Measurements from ENCODE around the gene DEK. TPM values are rescaled to one million over a fixed set of nuclear protein-coding genes. Genes with fewer than 3 reads are reported as not detected.

DEK gene
- total RNA-seq, 1 donor from 2014 or later: 39.9 TPM

GRCh38 chr6:18242062-18242851, 22.1 kb downstream of the DEK start:
- H3K79me2 ChIP-seq (ENCODE audit: insufficient read depth, low read length): peaks cover 56% of the 10 kb centered on the region
- peak overlapping the region; percentile 61 for H3K27ac ChIP-seq (ENCODE audit: low read depth, low read length)
- no peak for FAIRE-seq
- H2AFZ ChIP-seq (ENCODE audit: low read depth, low read length): no peak overlapping the region
- H4K20me1 ChIP-seq (ENCODE audit: insufficient read depth, low read length): no peaks in the 10 kb centered on the region
- H3K9ac ChIP-seq (ENCODE audit: low read length): peak overlapping the region; percentile 22
- Mint-ChIP-seq H3K4me3 (ENCODE audit: unreplicated experiment) (no peak overlapping the region), H3K4me1 (ENCODE audit: low read depth, unreplicated experiment) (peaks cover 14% of the 10 kb centered on the region), H3K36me3 (ENCODE audit: low read depth, unreplicated experiment) (peaks cover 15% of the 10 kb centered on the region), H3K27me3 (ENCODE audit: low read depth, unreplicated experiment) (no peaks in the 10 kb centered on the region), H3K9me3 (ENCODE audit: unreplicated experiment) (no peaks in the 10 kb centered on the region), H3K27ac (ENCODE audit: unreplicated experiment) (peak overlapping the region; percentile 96)
- H3K4me2 ChIP-seq (ENCODE audit: low read length): no peak overlapping the region
- peaks cover 10% of the 10 kb centered on the region for H3K4me1 ChIP-seq (ENCODE audit: insufficient read depth, low read length)
- H3K9me3 ChIP-seq (ENCODE audit: insufficient read depth, low read depth, low read length): no peaks in the 10 kb centered on the region
- H3K27me3 ChIP-seq (ENCODE audit: insufficient read depth, low read length): no peaks in the 10 kb centered on the region
- H3K36me3 ChIP-seq (ENCODE audit: insufficient read depth, low read length): peaks cover 4% of the 10 kb centered on the region
- TF ChIP-seq, protein P1, sequence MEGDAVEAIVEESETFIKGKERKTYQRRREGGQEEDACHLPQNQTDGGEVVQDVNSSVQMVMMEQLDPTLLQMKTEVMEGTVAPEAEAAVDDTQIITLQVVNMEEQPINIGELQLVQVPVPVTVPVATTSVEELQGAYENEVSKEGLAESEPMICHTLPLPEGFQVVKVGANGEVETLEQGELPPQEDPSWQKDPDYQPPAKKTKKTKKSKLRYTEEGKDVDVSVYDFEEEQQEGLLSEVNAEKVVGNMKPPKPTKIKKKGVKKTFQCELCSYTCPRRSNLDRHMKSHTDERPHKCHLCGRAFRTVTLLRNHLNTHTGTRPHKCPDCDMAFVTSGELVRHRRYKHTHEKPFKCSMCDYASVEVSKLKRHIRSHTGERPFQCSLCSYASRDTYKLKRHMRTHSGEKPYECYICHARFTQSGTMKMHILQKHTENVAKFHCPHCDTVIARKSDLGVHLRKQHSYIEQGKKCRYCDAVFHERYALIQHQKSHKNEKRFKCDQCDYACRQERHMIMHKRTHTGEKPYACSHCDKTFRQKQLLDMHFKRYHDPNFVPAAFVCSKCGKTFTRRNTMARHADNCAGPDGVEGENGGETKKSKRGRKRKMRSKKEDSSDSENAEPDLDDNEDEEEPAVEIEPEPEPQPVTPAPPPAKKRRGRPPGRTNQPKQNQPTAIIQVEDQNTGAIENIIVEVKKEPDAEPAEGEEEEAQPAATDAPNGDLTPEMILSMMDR (IDR thresholded peaks at IDR 0.05; ENCODE audit: insufficient read depth, low read depth, low read length): no peak
- TF ChIP-seq EZH2 (IDR thresholded peaks at IDR 0.05; ENCODE audit: insufficient read depth, low read length): no peak
- DNase-seq (ENCODE audit: low read depth): peak; percentile 71
- H3K4me3 ChIP-seq (ENCODE audit: insufficient read depth, low read depth, low read length): no peak overlapping the region

DNA sequence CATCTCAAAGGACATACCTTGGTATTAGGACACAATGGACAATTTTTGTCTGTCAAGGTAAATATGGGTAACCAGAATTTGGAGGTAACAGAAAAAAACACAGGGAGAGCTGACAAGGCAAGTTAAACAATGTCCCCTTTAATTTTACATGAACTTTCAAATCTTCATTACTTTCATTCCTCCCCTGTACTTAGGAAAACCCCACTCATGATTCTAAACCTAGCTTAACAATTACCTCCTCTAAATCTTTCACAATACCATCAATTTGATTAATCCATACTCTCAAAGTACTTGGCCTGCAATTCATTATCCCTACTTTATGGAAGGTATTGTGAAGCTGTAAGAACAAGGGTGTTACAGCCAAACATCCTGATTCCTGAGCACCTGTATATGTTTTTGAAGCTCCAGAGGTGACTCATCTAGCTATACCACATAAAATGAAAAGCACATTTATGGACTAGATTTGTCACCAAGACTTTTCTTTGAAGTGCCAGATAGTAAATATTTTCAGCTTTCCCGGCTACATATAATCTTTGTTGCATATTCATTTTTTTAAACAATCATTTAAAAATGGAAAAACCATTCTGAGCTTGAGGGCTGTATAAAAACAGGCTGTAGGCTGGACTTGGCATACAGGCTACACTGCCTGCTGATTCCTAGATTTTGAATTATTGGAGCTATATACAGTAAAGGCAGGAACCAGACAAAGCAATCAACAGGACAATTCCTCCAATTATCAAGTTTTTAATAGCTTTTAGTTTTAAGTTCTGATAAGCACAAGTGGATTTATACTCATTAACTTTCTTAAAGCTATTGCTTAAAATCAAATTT, 22.9 kb downstream of the DEK start:
- peaks cover 15% of the 10 kb centered on the region for H3K36me3 Mint-ChIP-seq (ENCODE audit: low read depth, unreplicated experiment)
- FAIRE-seq: no peak
- no peak for TF ChIP-seq EZH2 (IDR thresholded peaks at IDR 0.05; ENCODE audit: insufficient read depth, low read length)
- TF ChIP-seq, protein P1 (IDR thresholded peaks at IDR 0.05; ENCODE audit: insufficient read depth, low read depth, low read length): no peak

More for the DNA sequence above, 22.9 kb downstream of the DEK start:
- Histone ChIP-seq H4K20me1 (ENCODE audit: insufficient read depth, low read length) (no peaks in the 10 kb centered on the region), H3K9ac (ENCODE audit: low read length) (no peak overlapping the region), H3K9me3 (ENCODE audit: insufficient read depth, low read depth, low read length) (no peaks in the 10 kb centered on the region), H3K27ac (ENCODE audit: low read depth, low read length) (peak overlapping the region; percentile 12), H2AFZ (ENCODE audit: low read depth, low read length) (no peak overlapping the region), H3K27me3 (ENCODE audit: insufficient read depth, low read length) (no peaks in the 10 kb centered on the region), H3K4me1 (ENCODE audit: insufficient read depth, low read length) (peaks cover 10% of the 10 kb centered on the region), H3K4me2 (ENCODE audit: low read length) (no peak overlapping the region), H3K79me2 (ENCODE audit: insufficient read depth, low read length) (peaks cover 55% of the 10 kb centered on the region), H3K4me3 (ENCODE audit: insufficient read depth, low read depth, low read length) (no peak overlapping the region), H3K36me3 (ENCODE audit: insufficient read depth, low read length) (peaks cover 6% of the 10 kb centered on the region)
- Mint-ChIP-seq H3K4me1 (ENCODE audit: low read depth, unreplicated experiment) (peaks cover 14% of the 10 kb centered on the region), H3K27me3 (ENCODE audit: low read depth, unreplicated experiment) (no peaks in the 10 kb centered on the region), H3K4me3 (ENCODE audit: unreplicated experiment) (no peak overlapping the region), H3K9me3 (ENCODE audit: unreplicated experiment) (no peaks in the 10 kb centered on the region), H3K27ac (ENCODE audit: unreplicated experiment) (peak overlapping the region; percentile 96)
- peak; percentile 29 for DNase-seq (ENCODE audit: low read depth)

All from astrocyte (in vitro differentiated cells and primary cell).